H1 (cell line): ENCODE results near the gene ARCN1. TPM values are rescaled to one million over a fixed set of nuclear protein-coding genes. Genes with fewer than 3 reads are reported as not detected.

Experiments
- POU5F1 ChIP-seq: IDR thresholded peaks from 2 replicates; pipeline ENCODE4 v1.6.1; 2011; ENCODE audit warnings: low read depth, mild to moderate bottlenecking, low read length, moderate library complexity
- RFX5 ChIP-seq: IDR thresholded peaks from 2 replicates; pipeline ENCODE4 v1.6.1; 2011; ENCODE audit warnings: low read depth, low read length, improper control_type of control experiment, borderline replicate concordance
- TBP ChIP-seq: IDR thresholded peaks from 2 replicates; pipeline ENCODE4 v1.6.1; 2011; ENCODE audit warnings: low read depth, low read length, improper control_type of control experiment
- TEAD4 ChIP-seq: IDR thresholded peaks from 2 replicates; pipeline ENCODE4 v1.6.1; 2012; ENCODE audit warnings: low read depth, low read length, inconsistent platforms, mixed read lengths
- polyA plus RNA-seq, 7 experiments: library from polyadenylated mRNA; depleted of rRNA in 3 of 7; stranded (reverse) in 5 of 7; unstranded in 2 of 7; fragments of >200 nt in 5 of 7; fragments of 200-250 nt in 2 of 7; gene quantifications; 1 replicate in 5 of 7; 2 replicates in 1 of 7; 4 replicates in 1 of 7; pipeline versions ENCODE4 v1.2.1 to v1.2.3, GENCODE V29; 2011 to 2013; ENCODE audit warnings: missing spikeins in 2 of 7, mixed read lengths in 2 of 7
- total RNA-seq: library from RNA; stranded (reverse); fragmentation: NEBNext Ultra II Directional; extraction: Animal tissue kit (Norgen Biotek cat#: 25700); gene quantifications from 2 replicates; pipeline ENCODE4 v1.2.1, GENCODE V29; 2021
- TF ChIP-seq, protein P1 (sequence below), 3 experiments: IDR thresholded peaks; 1 replicate in 2 of 3; 2 replicates in 1 of 3; pipeline versions ENCODE4 v1.5.1 to v1.6.1; 2011; ENCODE audit warnings: low read length in 3 of 3, mild to moderate bottlenecking in 3 of 3, inconsistent platforms in 2 of 3, low read depth in 1 of 3, moderate library complexity in 1 of 3; ENCODE audit not compliant: insufficient read depth in 1 of 3; ENCODE audit errors: control extremely low read depth in 1 of 3

ARCN1 gene
- total and polyA plus RNA-seq, 2 of the 8 experiments (the other 6 are each of a cell fraction or from before 2014, with no cell fraction given) = 132 to 146 TPM

DNA sequence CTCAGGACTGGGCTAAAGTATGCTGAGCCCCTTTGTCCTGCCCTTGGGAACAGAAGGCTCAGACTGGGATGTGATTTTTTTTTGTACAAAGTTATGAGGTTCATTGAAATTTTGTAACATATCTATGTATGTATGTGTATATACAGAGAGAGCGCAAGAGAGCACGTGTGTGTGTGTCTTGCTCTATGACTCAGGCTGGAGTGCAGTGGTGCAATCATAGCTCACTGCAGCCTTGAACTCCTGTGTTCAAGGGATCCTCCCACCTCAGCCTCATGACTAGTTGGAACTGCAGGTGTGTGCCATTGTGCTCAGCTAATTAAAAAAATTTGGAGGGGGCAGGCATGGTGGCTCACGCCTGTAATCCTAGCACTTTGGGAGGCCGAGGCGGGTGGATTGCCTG is 35.5 kb upstream of the ARCN1 start (continued):
- TF ChIP-seq, protein P1, sequence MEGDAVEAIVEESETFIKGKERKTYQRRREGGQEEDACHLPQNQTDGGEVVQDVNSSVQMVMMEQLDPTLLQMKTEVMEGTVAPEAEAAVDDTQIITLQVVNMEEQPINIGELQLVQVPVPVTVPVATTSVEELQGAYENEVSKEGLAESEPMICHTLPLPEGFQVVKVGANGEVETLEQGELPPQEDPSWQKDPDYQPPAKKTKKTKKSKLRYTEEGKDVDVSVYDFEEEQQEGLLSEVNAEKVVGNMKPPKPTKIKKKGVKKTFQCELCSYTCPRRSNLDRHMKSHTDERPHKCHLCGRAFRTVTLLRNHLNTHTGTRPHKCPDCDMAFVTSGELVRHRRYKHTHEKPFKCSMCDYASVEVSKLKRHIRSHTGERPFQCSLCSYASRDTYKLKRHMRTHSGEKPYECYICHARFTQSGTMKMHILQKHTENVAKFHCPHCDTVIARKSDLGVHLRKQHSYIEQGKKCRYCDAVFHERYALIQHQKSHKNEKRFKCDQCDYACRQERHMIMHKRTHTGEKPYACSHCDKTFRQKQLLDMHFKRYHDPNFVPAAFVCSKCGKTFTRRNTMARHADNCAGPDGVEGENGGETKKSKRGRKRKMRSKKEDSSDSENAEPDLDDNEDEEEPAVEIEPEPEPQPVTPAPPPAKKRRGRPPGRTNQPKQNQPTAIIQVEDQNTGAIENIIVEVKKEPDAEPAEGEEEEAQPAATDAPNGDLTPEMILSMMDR (IDR thresholded peaks at IDR 0.05; ENCODE audit: control extremely low read depth in 1 of 3, insufficient read depth in 1 of 3, low read depth in 1 of 3, low read length in 3 of 3) = no peak
- no peak for TF ChIP-seq RFX5
- TF ChIP-seq TBP = no peak
- TF ChIP-seq TEAD4 = no peak
- no peak for TF ChIP-seq POU5F1
